ENCODE measurements around the gene GRAMD4.

GRAMD4 gene

DNA sequence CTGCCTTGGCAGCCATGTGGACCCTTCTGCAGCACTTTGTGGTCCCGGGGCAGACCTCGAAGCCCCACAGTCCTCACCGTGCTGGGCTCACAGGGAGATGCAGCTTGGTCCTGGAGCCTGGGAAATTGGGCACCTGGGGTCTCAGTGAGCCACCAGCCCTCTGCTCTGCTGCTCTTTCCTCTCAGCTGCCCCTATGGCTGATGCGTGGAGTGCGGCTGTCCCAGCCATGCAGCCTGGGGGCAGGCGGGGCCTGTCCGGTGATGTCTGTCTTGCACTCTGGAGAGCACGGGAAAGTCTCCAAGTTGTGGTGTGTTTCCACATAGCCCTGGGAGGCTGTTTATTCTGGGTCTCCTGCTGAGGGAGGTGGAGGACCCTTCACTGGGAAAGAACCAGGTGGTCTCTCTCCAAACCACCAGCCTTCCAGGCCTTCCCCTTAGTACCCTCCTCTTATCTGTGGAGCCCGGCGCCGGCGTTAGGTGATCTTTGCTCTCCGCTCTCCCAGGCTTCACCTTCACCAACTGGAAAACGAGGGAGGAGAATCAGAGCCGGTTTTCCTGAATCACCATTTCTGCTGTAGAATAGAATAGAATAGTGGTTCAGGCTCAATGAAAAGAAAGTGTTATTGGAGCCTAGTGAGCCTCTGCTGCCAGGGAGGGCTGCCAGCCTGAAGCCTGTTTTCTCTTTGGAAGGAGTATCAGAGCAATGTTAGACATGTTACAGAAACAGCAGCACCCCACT lies 41.2 kb upstream of the GRAMD4 start:
- TF ChIP-seq, protein P1, sequence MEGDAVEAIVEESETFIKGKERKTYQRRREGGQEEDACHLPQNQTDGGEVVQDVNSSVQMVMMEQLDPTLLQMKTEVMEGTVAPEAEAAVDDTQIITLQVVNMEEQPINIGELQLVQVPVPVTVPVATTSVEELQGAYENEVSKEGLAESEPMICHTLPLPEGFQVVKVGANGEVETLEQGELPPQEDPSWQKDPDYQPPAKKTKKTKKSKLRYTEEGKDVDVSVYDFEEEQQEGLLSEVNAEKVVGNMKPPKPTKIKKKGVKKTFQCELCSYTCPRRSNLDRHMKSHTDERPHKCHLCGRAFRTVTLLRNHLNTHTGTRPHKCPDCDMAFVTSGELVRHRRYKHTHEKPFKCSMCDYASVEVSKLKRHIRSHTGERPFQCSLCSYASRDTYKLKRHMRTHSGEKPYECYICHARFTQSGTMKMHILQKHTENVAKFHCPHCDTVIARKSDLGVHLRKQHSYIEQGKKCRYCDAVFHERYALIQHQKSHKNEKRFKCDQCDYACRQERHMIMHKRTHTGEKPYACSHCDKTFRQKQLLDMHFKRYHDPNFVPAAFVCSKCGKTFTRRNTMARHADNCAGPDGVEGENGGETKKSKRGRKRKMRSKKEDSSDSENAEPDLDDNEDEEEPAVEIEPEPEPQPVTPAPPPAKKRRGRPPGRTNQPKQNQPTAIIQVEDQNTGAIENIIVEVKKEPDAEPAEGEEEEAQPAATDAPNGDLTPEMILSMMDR (IDR thresholded peaks at IDR 0.05; ENCODE audit: low read depth, low read length) = no peak

DNA sequence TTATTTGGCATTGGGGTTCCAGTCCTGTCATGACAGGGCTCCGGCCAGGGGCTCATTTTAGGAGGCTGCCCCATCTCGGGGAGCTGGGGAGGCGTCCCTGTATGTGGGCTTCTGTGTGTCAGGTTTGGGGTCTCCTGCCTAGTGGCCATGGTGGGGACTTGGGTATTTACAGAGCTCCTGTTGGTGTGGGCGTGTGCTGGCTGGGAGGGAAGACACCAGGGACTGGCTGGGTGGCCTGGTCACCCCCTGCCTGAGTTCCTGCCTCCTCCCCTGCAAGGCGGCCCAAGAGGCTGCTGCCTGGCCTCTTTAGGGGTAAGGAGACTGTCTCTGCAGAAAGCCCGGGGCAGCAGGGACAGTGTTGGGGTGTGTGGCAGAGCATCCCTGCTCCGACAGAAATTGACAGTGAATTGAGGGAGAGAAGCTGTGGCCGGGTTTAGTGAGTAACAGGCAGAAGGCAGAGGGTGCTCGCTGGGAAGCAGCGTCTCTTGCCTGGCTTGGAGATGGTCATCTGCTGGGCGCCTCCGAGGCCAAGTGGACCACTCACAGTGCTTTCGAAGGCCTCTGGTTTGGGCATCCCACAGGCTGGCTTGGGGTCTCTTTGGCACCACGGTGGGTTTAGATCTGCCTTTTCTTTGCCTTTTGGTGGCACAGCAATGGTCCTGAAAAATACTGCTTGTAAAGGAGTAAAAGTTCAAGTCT lies 40.3 kb upstream of the GRAMD4 start:
- no peak overlapping the region for H3K4me3 ChIP-seq (ENCODE audit: low read depth, low read length)
- TF ChIP-seq, protein P1 (IDR thresholded peaks at IDR 0.05; ENCODE audit: low read depth, low read length) = no peak

More for the DNA sequence above, 41.2 kb upstream of the GRAMD4 start:
- no peak overlapping the region for H3K4me3 ChIP-seq (ENCODE audit: low read depth, low read length)

- TF ChIP-seq, protein P1 (IDR thresholded peaks at IDR 0.05; ENCODE audit: low read depth, low read length) = no peak
- no peak overlapping the region for H3K4me3 ChIP-seq (ENCODE audit: low read depth, low read length)
Measured at GRCh38 chr22:46580940-46581537, 39.1 kb upstream of the GRAMD4 start.

GRCh38 chr22:46581538-46582244 lies 38.5 kb upstream of the GRAMD4 start:
- TF ChIP-seq, protein P1 (IDR thresholded peaks at IDR 0.05; ENCODE audit: low read depth, low read length) = no peak
- no peak overlapping the region for H3K4me3 ChIP-seq (ENCODE audit: low read depth, low read length)

- TF ChIP-seq, protein P1 (IDR thresholded peaks at IDR 0.05; ENCODE audit: low read depth, low read length) = no peak
- no peak overlapping the region for H3K4me3 ChIP-seq (ENCODE audit: low read depth, low read length)
Measured at GRCh38 chr22:46582281-46582933, 37.8 kb upstream of the GRAMD4 start.

GRCh38 chr22:46583571-46583970 lies 36.6 kb upstream of the GRAMD4 start:
- TF ChIP-seq, protein P1 (IDR thresholded peaks at IDR 0.05; ENCODE audit: low read depth, low read length) = no peak

More at GRCh38 chr22:46583571-46583970, 36.6 kb upstream of the GRAMD4 start:
- H3K4me3 ChIP-seq (ENCODE audit: low read depth, low read length) = no peak overlapping the region
